Kidney glomerular epithelial cell (primary cell): ENCODE measurements around the gene GRK3.
"Not testable (repeated sequence)": the region's sequence is repeated elsewhere in the genome, so short reads cannot be mapped to it uniquely, and the experiment has no call there.

Source experiments
- DNase-seq: peaks from one replicate; lab custom pipeline; 2025; lab: John Stamatoyannopoulos, UW

Gene GRK3

GRCh38 chr22:25564320-25564978, at the start of gene GRK3:
Gene GRK3, plus strand, starts transcription at chr22:25564675. Its CDS starts 366 bp downstream, at chr22:25565041.
- no peak for DNase-seq

GRCh38 chr22:25518000-25518663, 46.3 kb upstream of the GRK3 start:
- DNase-seq: no peak

GRCh38 chr22:25525376-25525775, 39.1 kb upstream of the GRK3 start:
- no peak for DNase-seq

GRCh38 chr22:25525804-25526584, 38.5 kb upstream of the GRK3 start:
- DNase-seq: not testable (repeated sequence)

- not testable (repeated sequence) for DNase-seq
These were observed 37.5 kb upstream of the GRK3 start for GRCh38 chr22:25527016-25527415.

GRCh38 chr22:25528068-25528467, 36.4 kb upstream of the GRK3 start:
- DNase-seq: not testable (repeated sequence)

- not testable (repeated sequence) for DNase-seq
These were observed 35.4 kb upstream of the GRK3 start for GRCh38 chr22:25529059-25529458.

- not testable (repeated sequence) for DNase-seq
These were observed 34.8 kb upstream of the GRK3 start for GRCh38 chr22:25529541-25530137.

- DNase-seq: not testable (repeated sequence)
These were observed 32.8 kb upstream of the GRK3 start for GRCh38 chr22:25531677-25532076.

- no peak for DNase-seq
These were observed 29.8 kb upstream of the GRK3 start for GRCh38 chr22:25534724-25535123.

GRCh38 chr22:25536589-25536988, 27.9 kb upstream of the GRK3 start:
- DNase-seq: no peak

GRCh38 chr22:25540166-25540907, 24.1 kb upstream of the GRK3 start:
- DNase-seq: no peak

GRCh38 chr22:25540908-25541660, 23.4 kb upstream of the GRK3 start:
- DNase-seq: no peak

- DNase-seq: no peak
These were observed 22.3 kb upstream of the GRK3 start for GRCh38 chr22:25542191-25542590.

- no peak for DNase-seq
These were observed 21.6 kb upstream of the GRK3 start for GRCh38 chr22:25542720-25543402.

- DNase-seq: no peak
These were observed 19.3 kb upstream of the GRK3 start for GRCh38 chr22:25545146-25545545.

- no peak for DNase-seq
These were observed 18.8 kb upstream of the GRK3 start for GRCh38 chr22:25545672-25546071.

GRCh38 chr22:25546242-25546641, 18.2 kb upstream of the GRK3 start:
- DNase-seq: no peak

GRCh38 chr22:25546751-25547150, 17.7 kb upstream of the GRK3 start:
- DNase-seq: no peak

GRCh38 chr22:25548866-25549464, 15.5 kb upstream of the GRK3 start:
- DNase-seq: no peak
